ENCODE results near the gene TIMM21.
A peak's percentile ranks its signal among the peaks of the same experiment; 100 is the strongest.

DNA sequence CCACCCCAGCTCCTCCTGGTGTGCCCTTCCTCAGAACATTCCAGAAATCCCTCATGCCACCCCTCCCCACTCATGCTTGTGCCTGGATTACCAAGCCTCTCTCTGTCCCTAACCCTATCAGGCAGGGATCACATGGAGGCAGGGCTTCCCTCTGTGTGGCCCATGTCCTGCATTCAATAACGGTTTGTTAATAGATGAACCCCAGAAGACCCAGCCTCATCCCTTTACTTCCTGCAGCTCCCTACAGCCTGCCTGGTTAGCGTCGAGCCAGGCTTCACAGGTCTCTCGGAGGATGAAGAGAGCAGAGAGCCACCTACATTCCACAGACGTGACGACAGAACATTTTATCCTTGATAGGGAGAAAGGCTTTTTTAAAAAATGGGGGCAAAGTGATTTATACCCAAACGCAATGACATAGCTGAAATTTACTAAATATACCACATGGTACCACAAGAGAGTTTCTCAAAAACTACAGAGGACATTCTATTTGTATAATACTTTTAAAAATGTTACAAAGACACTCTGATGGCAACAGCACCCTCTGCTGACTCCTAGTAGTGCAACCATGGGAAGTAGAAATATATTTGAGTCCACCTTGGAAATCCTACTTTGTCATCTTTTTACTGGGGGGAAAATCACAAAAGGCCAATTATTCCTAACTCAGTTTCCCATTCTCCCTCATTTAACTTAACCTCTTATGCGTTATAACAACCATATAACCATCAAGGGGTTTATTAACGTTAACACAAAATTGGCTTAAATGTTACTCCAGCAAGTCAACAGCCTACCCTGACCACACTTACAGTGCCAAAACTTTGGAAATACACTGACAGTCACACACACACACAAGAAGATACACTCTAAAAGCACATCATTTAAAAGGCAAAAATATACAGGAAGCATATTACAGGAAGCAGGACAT, 31.4 kb upstream of the TIMM21 start:
- TF ChIP-seq, protein P1, sequence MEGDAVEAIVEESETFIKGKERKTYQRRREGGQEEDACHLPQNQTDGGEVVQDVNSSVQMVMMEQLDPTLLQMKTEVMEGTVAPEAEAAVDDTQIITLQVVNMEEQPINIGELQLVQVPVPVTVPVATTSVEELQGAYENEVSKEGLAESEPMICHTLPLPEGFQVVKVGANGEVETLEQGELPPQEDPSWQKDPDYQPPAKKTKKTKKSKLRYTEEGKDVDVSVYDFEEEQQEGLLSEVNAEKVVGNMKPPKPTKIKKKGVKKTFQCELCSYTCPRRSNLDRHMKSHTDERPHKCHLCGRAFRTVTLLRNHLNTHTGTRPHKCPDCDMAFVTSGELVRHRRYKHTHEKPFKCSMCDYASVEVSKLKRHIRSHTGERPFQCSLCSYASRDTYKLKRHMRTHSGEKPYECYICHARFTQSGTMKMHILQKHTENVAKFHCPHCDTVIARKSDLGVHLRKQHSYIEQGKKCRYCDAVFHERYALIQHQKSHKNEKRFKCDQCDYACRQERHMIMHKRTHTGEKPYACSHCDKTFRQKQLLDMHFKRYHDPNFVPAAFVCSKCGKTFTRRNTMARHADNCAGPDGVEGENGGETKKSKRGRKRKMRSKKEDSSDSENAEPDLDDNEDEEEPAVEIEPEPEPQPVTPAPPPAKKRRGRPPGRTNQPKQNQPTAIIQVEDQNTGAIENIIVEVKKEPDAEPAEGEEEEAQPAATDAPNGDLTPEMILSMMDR (IDR thresholded peaks at IDR 0.05), result peak in 2 of 3 experiments; percentile 25 to 53
- TF ChIP-seq POLR2A (IDR thresholded peaks at IDR 0.05), result no peak
